ENCODE results near the gene RPL36A.

DNA sequence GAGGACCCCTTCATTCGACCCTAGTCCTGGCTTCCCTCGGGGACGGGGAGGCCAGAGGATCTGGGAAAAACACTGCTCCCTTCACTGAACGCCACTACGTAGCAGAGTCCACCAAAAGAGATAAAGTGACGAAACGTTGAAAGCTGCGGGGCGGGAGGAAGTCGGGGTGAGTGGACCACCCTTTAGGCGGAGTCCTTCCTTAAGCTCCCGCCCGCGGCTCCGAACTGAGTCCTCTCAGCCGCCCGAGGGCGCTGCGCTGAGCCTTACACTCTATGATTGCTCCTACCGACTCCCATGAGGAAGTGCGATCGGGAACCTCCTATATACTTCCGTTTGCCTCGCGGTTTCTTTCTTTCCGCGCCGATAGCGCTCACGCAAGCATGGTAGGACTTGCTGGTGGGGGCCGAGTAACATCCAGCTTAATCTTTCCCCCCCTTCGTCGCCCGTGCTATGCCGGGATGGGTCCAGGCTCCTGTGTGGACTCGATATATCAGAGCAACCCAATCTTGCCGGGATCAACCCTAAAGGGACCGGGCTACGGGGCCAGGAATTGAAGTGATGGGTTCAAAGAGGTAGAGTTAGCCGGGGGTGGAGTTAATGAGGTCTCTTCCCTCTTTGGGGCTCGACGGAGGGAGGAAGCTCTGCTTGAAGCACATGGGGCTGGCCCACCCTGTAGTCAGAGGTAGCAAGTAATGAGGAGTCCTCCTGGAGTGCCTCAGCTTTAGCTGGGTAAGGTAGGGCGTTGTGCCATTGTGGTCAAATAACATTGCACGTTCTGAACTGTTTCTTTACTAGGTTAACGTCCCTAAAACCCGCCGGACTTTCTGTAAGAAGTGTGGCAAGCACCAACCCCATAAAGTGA, at the start of gene RPL36A:
- TF ChIP-seq, protein P1, sequence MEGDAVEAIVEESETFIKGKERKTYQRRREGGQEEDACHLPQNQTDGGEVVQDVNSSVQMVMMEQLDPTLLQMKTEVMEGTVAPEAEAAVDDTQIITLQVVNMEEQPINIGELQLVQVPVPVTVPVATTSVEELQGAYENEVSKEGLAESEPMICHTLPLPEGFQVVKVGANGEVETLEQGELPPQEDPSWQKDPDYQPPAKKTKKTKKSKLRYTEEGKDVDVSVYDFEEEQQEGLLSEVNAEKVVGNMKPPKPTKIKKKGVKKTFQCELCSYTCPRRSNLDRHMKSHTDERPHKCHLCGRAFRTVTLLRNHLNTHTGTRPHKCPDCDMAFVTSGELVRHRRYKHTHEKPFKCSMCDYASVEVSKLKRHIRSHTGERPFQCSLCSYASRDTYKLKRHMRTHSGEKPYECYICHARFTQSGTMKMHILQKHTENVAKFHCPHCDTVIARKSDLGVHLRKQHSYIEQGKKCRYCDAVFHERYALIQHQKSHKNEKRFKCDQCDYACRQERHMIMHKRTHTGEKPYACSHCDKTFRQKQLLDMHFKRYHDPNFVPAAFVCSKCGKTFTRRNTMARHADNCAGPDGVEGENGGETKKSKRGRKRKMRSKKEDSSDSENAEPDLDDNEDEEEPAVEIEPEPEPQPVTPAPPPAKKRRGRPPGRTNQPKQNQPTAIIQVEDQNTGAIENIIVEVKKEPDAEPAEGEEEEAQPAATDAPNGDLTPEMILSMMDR (IDR thresholded peaks at IDR 0.05; ENCODE audit: low read depth, low read length): peak; percentile 63
- TF ChIP-seq EZH2phosphoT487 (IDR thresholded peaks at IDR 0.05; ENCODE audit: low read depth): no peak
